HG02884 (cell line): Measurements from ENCODE around the gene SARS2.
"Not testable (repeated sequence)": the region's sequence is repeated elsewhere in the genome, so short reads cannot be mapped to it uniquely, and the experiment has no call there.

Experiments used
- ATAC-seq: cut with Tn5 transposase; IDR thresholded peaks from one replicate; pipeline ENCODE4 v1.9.1; 2021; ENCODE audit warnings: mild to moderate bottlenecking, moderate library complexity; ENCODE audit not compliant: unreplicated experiment

The SARS2 gene

GRCh38 chr19:38894968-38895367 lies 35.6 kb downstream of the SARS2 start:
- no peak for ATAC-seq

- no peak for ATAC-seq
Observed at GRCh38 chr19:38893341-38893771, 37.2 kb downstream of the SARS2 start.

GRCh38 chr19:38892841-38893240 lies 37.7 kb downstream of the SARS2 start:
- no peak for ATAC-seq

GRCh38 chr19:38891771-38892170 lies 38.8 kb downstream of the SARS2 start:
- no peak for ATAC-seq

- ATAC-seq: no peak
Observed at GRCh38 chr19:38890686-38891085, 39.9 kb downstream of the SARS2 start.

- ATAC-seq: no peak
Observed at GRCh38 chr19:38889803-38890202, 40.8 kb downstream of the SARS2 start.

GRCh38 chr19:38888876-38889275 lies 41.7 kb downstream of the SARS2 start:
- ATAC-seq: no peak

GRCh38 chr19:38884691-38885090 lies 45.9 kb downstream of the SARS2 start:
- not testable (repeated sequence) for ATAC-seq

- ATAC-seq: no peak
Observed at GRCh38 chr19:38883286-38883685, 47.3 kb downstream of the SARS2 start.

- ATAC-seq: no peak
Observed at GRCh38 chr19:38880882-38881609, 49.5 kb downstream of the SARS2 start.

- ATAC-seq: no peak
Observed at GRCh38 chr19:38880076-38880881, 50.3 kb downstream of the SARS2 start.

GRCh38 chr19:38879400-38879751 lies 51.2 kb downstream of the SARS2 start:
- no peak for ATAC-seq

- ATAC-seq: no peak
Observed at GRCh38 chr19:38878575-38879399, 51.8 kb downstream of the SARS2 start.

GRCh38 chr19:38877781-38878574 lies 52.6 kb downstream of the SARS2 start, which contains the start of gene RINL:
Gene RINL, minus strand, starts transcription at chr19:38878275. Its CDS starts 1,533 bp downstream, at chr19:38876742.
- ATAC-seq: no peak

GRCh38 chr19:38875656-38876395 lies 54.7 kb downstream of the SARS2 start:
- ATAC-seq: no peak

GRCh38 chr19:38873400-38873799 lies 57.2 kb downstream of the SARS2 start:
- not testable (repeated sequence) for ATAC-seq

- ATAC-seq: no peak
Observed at GRCh38 chr19:38870612-38871011, 60.0 kb downstream of the SARS2 start.

GRCh38 chr19:38869836-38870607 lies 60.5 kb downstream of the SARS2 start:
- ATAC-seq: no peak
